Esophagus squamous epithelium (tissue), 4 donors: Measurements from ENCODE around the gene SUSD2.
A peak's percentile ranks its signal among the peaks of the same experiment; 100 is the strongest.

Source experiments
- CTCF ChIP-seq, 6 experiments: fragments of 450-650 bp in 4 of 6; fragments of 200-600 bp in 2 of 6; sonication (generic) in 2 of 6; IDR thresholded peaks; one replicate each; pipeline ENCODE4 v1.5.1; 2016 to 2019; ENCODE audit warnings: antibody characterized with exemption in 6 of 6, mild to moderate bottlenecking in 4 of 6, moderate library complexity in 4 of 6
- POLR2A ChIP-seq, 4 donors: fragments of 450-650 bp; IDR thresholded peaks; one replicate each; pipeline ENCODE4 v1.6.1; 2017; ENCODE audit warnings: antibody characterized with exemption in 4 of 4, mild to moderate bottlenecking in 4 of 4, moderate library complexity in 3 of 4

- peak in 1 of 6 experiments; percentile 22 for TF ChIP-seq CTCF (IDR thresholded peaks at IDR 0.05)
- TF ChIP-seq POLR2A (IDR thresholded peaks at IDR 0.05) = no peak
These were observed 24.3 kb downstream of the SUSD2 start for GRCh38 chr22:24205438-24206195.
